Measurements from ENCODE around the gene ZNF773.

The ZNF773 gene

GRCh38 chr19:57557659-57558058 is 57.9 kb downstream of the ZNF773 start:
- Histone ChIP-seq H3K9me3 (replicated peaks; ENCODE audit: insufficient read depth, low read length) (no peaks in the 10 kb centered on the region), H4K20me1 (ENCODE audit: insufficient read depth, low read length) (no peaks in the 10 kb centered on the region), H3K36me3 (replicated peaks; ENCODE audit: insufficient read depth, low read length) (peaks cover 8% of the 10 kb centered on the region), H3K9me2 (replicated peaks; ENCODE audit: insufficient read depth, low read length) (no peaks in the 10 kb centered on the region), H3K27me3 (replicated peaks; ENCODE audit: insufficient read depth, low read length) (no peaks in the 10 kb centered on the region; the same call in 1 of the 2 replicates), H2AFZ (ENCODE audit: low read length) (no peak overlapping the region), H3K4me3 (ENCODE audit: low read length) (no peak overlapping the region), H3K27ac (ENCODE audit: low read length) (no peak overlapping the region), H3K79me2 (ENCODE audit: low read length) (peaks cover 16% of the 10 kb centered on the region), H3K4me1 (ENCODE audit: low read length) (no peaks in the 10 kb centered on the region), H3K4me2 (ENCODE audit: low read depth, low read length) (no peak overlapping the region), H3K9ac (ENCODE audit: low read length) (no peak overlapping the region), H3F3A (ENCODE audit: insufficient read depth, low read length) (peaks cover 5% of the 10 kb centered on the region; the same call in 1 of the 2 replicates)
- TF ChIP-seq EZH2phosphoT487 (IDR thresholded peaks at IDR 0.05; ENCODE audit: low read length) (no peak), CTCF (IDR thresholded peaks at IDR 0.05; ENCODE audit: low read length) (no peak), EZH2 (optimal IDR thresholded peaks at IDR 0.05; ENCODE audit: low read depth, low read length) (no peak)
- DNase-seq: no peak

Measured in MM.1S (cell line).